NCI-H226 (cell line): ENCODE data around the gene GTF3C1.

Experiments used
- DNase-seq: peaks from one replicate; pipeline ENCODE4 v3.0.0-alpha.2; 2015

The GTF3C1 gene

DNA sequence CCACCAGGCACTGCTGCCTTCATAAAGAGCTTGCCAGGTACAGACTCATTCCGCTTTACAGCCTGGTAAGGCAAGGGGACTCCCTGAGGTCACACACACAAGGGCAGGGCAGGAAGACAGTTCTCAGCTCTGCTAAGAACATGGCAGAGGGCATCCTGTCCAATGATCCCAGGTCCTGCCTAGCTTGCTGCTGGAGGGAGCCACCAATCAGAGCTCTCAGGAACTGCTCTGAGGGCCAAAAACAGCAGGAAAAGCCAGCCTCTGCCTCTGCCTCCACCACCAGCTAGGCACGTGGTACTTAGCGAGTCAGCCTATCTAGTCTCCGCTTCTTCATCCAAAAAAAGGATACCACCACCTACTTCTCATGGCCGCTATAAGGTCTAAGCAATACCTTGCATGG is 66.1 kb downstream of the GTF3C1 start:
- no peak for DNase-seq

DNA sequence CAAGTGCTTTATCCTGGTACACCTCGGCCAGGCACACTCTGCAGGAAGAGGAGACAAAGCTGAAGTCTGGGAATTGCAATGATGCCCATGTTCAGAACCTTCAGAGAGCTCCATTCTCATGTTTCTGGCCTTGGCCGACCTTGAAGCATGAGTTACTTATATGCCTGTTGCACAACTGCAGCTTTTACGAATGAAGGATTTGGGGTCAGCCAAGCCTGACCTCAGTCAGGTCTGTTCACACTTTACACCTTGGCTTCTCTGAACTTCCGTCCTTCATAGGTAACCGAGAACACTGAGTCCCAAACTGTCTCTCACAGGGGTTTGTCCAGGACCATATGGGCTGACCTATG is 66.7 kb downstream of the GTF3C1 start:
- DNase-seq = no peak

DNA sequence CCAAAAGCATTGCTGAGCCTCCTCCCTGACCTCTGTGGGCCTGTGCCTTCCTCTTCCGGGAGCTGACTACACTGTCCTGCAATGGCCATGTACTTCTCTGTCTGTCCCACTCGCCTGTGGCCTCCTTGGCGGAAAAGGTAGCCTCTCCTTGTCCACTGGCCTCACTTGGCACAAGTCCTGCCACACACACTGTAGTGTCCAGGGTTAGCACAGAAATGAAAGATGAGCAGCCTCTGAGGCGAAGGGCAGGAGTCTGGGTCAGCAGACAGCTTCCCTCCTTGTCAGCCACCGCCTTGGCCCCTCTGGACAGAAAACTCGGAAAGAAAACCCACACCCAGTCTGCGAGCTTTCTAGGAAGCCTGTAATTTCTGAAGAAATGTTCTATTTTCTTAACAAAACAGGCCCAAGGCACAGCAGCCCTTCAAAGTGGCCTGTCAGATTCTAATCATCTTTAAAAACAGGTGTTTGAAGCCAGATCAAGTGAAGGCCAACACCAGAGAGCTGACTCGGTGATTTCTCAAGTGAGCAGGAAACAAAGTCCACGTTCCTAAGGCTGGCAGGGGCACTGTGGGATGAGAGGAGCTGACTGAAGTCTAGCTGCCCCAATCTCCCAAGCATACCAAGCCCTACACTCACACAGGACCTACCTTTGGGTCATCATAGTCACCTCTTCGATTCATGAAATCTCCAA is 67.2 kb downstream of the GTF3C1 start:
- DNase-seq = no peak

DNA sequence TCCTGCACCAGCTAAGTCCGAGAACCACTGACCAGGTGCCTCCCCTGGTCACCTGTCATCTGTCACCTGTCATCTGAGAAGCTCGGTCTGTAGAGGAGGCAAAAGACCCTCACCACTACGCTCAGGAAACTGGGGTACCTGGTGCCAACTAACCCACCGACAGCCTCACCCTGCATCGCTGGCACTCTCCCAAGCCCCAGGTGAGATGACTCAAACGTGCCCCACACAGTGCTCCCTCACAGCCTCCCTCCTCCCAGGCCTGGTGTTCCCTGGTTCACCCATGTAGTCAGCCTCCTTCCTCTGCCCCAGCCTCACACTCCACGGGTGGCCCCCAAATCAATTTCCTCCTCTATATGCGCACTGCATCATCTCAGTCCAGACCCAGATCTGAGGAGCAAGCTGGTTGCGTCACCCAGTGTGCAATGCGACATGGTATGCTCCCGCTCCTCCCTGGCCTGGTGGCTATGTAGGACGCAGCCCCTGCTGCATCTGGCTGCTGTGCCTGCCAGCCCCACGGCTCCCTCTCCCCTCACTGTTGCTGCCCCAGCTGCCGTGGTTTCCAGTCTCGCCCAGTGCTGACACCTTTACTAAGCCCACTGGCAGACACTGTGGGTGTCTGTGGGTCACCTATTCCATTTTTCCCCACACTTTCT is 68.3 kb downstream of the GTF3C1 start:
- no peak for DNase-seq

DNA sequence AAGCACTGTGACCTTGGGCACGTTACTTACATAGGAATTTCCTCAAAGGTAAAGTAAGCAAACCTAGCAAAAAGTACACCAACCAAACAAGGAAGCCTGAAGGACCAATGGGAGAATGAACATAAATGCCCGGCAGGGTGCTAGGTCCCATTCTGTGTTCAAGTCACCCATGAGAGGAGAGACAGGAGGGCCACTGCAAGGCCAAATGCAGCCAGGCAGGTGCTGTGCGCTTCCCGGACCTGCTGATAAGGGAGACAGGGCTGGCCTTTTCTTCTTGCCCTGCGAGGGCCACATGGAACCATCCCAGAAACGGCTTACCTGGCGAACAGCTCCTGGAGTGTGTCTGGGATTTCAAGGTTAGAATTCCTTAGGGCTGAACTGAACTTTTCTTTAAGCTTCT is 69.0 kb downstream of the GTF3C1 start:
- no peak for DNase-seq

DNA sequence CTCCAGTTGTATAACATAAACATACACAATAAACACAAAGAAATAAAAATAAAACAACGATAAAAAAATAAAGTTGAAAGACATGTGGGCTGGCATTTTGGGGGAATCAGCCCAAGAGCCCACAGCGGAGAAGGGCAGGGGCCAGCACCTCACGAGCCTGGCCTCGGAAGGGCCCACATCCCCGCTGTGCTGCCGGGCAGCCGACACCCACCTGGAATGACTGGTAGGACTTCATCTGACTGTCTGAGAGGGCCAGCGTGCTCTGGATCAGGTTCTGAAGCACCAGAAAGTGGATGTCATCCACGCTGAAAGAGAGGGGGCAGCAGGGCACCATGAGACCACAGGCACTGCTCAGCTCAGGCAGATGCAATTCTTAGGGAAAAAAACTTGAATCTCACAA is 73.5 kb downstream of the GTF3C1 start:
- no peak for DNase-seq

DNA sequence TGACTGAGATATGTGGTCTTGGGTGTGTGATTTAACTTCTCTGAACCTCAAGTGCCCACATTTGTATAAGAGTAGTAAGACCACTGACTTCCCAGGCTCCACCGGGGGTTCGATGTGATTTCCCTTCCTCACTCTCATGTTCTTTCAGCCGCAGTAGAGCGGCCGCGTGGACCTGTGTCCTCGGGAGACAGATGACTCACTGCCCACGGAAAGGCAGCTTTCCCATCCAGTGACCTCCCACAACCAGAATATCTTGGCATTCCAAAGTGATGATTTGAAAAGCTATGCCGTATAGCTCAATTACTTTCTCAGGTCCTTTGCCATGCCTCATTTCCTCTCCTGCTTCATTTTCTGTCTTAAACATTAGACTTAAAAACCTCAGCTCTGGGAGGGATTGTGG is 74.2 kb downstream of the GTF3C1 start:
- DNase-seq = peak; percentile 78

DNA sequence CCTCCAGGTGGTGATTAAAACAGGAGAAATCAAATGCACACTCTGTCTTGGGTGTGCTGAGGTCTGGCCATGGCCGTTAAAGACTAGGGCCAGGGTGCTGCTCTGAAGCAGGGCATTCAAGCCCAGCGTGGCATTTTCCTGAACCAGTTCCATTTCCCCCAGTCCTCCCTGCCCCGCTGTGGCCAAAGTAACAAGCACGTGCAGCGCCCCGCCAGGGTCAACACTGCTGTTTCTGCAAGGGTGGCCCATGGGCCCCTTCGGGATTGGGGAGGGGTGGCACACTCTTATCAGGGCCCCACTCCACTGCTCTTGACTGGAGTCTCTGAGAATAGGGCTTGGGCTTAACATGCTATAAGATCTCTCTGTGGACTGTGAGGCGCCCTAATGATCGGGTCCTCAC is 74.8 kb downstream of the GTF3C1 start:
- no peak for DNase-seq

DNA sequence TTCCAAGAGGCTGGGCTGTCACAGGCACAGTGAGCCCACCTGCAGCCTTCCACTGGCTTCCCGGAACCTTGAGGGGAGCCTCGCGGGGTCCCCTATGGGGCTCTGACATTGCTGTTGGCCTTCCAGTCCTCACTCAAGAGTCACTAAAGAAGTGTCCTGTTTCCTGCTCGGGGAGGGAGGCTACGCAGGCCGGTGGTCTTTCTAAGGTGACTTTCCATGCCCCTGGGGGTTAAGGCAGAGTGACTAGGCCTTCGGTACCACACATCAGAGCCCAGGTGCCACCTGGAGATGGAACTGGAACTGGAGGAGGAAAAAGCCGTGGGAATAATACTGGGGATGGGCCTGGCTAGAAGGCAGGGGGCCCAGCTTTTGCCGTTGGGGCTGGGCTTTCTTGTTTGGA is 75.7 kb downstream of the GTF3C1 start:
- no peak for DNase-seq

DNA sequence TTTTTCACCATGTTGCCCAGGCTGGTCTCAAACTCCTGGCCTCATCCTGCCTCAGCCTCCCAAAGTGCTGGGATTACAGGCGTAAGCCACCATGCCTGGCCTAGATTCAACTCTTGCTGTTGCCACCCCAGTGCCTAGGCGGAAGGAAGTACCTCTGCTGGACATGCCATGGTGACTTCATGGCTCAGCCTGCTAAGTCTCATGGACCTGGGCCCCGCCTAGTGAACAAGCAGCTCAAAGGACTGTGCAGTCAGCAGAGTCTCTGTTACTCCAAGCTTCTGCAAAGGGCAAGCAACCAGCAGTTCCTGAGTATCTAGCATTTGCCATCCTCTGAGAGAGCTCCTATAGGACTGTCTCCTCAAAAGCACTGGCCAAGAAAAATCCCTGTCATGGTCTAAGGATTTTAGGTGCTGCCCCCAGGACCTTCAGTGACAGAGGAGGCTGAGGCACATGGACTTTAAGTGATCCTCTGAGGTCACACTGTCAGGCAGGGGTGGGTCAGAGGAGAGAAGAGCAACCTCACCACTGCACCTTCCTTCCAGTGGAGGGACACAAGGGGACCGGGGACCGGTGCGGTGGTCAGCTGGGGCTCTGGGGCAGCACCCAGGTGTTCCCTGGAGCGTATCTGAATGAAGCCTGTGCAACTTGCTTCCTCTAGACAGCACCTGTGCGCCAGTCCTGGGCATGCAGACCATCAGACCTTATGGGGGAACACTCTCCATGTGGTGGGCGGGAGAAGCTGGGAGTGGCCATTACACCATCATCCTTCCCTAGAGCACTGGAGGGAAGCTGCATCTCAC is 76.4 kb downstream of the GTF3C1 start:
- DNase-seq = no peak

DNA sequence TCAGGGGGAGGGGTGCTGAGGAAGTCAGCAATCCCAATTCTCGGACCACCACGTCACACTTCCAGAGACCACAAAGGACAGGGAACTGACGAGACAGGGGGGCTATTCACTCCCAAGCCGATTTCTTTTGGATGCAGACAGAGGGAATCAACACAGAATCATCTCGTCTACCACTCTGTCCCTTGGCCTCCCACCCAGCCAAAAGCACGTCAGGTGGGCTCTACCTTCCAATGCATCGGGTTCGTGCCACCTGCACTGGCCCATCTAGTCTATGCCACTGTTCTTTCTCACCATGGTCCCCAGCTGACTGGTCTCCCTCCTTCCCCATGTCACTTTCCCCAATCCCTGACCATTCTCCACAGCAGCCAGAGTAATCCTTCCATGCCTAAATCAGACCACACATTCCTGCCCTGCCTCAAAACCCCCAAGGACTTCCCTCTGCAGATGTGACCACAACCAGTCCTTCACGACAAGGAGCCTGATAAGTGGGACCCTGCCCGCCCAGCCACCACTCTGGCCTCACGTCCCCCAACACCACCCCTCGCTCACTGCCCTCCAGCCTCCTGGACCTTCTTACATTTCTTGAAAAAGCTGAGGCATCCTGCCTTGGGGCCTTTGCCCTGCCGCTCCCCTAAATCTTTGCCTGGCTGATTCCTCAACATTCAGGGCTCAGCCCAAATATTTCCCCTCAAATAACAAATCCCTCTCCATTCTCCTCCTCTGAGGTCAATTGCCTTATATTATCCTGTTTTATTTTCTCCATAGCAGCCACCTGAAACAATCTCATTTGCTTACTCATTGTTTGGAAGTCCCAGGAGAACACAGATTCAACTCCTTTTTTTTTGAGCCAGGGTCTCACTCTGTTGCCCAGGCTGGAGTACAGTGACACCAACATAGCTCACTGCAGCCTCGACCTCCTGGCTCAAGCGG is 77.4 kb downstream of the GTF3C1 start:
- no peak for DNase-seq

DNA sequence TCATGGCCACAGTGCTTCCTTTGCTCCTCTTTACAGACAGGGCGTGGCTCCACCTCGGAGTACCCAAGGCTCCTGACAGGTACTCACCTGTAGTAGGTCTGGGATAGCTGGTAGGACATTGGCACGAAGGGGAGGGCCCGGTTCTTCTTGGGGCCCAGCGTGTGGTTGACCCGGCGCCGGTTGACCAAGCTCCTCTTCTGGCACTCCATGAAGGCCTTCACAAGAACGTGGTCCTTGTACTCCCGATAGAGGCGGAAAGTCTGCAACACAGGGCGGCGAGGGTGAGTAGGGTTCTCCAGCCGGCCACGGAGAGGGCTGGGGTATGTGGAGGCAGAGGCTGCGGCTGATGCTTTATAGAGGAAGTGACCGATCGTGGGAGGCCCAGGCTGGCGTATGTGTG is 78.1 kb downstream of the GTF3C1 start:
- no peak for DNase-seq

DNA sequence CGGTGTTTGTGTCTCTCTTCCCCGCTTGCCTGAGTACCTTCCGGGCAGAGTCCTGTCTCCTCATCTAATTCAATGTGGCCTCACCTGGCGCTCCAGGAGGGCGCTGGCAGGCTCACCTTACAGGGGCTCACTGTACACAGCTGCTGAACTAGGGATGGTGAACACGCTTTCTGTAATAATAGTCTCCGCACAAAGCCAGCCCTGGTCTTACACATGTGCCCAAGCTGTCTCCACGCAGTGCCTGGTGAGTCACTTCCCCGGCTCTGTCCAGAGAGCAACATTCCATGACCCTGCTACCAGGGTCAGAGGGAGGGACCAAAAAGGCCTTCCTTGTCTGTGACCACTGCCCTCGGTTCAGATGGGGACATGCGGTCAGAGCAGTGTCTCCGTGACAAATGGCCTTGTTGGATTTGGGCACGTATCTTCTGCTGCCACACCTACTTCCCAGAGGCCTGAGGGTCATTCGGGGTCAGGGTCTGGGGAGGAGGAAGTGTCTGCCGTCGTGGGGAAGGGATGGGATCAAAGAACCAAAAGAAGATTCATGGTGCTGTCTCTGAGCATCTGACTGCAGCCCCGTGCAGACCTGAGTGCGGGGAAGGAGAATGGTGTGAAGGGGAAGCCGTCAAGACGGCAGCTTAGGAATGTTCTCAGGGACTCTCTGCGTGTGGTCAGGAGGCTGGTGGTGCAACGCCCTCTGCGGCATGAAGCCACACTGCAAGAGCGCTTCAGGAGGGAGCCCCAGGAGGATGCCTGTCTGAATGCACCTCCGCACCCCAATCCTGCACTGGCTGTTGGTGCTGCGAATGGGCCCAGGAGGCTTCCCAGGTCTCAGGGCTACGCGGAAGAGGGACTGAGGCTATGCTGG is 78.9 kb downstream of the GTF3C1 start:
- DNase-seq = no peak

DNA sequence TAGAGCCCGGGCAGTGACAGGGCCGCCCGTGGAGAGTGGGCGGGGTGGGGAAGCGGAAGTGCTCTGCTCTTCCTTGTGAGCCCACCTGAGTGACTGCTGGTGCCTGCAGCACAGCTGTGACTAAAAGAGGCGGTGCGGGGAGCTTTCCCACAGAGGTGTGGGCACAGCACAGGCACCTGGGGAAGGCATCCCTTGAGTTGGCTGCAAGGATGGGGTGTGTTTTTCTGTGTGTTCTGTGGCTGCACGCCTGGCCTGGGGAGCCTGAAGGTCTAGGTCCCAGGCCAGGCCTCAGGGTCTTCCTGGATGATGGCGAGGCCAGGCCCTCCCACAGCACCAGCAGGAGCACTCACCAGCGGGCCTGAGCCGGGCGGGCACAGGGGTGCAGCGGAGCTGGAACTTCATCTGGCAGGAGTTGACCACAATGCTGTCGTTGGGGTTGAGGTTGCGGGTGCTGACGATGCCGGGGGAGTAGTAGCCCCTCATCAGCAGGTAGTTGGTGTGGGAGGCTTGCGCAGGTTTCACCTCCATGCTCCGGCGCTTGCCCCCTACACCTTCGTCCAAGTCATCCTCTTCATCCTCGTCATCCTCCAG is 80.7 kb downstream of the GTF3C1 start:
- no peak for DNase-seq

DNA sequence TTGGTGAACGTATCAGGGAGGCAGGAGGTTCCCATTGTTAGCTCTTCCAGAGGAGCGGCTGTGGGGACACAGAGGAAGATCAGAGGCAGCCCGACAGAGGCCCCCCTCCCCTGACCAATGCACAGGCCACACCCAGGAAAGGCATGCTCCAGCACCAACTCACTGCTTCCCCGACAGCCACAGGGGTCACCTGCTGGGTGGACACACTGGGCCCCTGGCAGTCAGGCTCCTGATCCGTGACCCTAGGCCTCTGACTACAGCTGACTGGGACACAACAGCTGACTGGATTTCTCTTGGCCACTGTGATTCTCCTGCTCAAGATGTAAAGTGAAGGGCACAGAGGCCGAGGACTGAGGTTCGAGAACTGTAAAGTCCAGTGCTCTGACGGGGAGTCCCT is 84.2 kb downstream of the GTF3C1 start:
- no peak for DNase-seq

DNA sequence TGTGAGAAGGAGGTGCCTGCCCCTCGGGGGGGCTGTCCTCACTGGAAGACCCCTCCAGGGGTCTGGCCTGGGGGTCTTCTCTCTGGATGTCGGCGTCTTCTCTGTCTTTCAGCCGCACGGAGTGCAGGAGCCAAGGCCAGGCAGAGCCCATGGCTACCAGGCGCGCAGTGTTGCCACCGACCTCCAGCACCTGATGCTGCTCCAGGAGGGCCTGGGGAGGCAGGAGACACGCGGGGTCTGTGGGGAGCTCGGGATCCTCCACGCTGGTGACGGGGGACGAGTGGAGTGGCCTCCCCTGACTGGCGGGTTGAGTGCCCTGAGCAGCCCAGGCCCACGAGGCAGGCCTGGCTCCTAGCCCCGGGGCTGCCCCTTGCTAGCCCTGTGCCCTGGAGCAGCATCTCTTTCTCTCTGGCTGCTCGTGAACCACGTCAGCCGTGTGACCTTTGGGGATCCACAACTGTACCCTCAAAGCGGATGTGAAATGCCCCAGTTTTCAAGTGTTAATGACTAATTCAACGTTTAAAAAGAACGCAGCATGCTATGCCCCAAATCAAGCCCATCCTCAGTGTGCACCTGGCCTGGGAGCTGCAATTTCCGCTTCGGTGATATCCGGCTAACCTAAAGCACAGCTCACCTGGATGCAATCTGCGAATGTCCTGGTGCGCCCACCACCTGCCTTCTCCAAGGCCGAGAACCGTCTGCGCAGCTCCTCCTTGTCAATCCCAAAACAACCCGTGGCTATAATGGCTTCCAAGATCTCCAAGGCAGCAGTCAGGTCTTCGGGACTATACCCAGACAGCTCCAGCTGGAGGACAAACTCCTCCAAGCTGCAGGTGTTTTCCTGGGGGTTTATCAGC is 84.9 kb downstream of the GTF3C1 start:
- no peak for DNase-seq

DNA sequence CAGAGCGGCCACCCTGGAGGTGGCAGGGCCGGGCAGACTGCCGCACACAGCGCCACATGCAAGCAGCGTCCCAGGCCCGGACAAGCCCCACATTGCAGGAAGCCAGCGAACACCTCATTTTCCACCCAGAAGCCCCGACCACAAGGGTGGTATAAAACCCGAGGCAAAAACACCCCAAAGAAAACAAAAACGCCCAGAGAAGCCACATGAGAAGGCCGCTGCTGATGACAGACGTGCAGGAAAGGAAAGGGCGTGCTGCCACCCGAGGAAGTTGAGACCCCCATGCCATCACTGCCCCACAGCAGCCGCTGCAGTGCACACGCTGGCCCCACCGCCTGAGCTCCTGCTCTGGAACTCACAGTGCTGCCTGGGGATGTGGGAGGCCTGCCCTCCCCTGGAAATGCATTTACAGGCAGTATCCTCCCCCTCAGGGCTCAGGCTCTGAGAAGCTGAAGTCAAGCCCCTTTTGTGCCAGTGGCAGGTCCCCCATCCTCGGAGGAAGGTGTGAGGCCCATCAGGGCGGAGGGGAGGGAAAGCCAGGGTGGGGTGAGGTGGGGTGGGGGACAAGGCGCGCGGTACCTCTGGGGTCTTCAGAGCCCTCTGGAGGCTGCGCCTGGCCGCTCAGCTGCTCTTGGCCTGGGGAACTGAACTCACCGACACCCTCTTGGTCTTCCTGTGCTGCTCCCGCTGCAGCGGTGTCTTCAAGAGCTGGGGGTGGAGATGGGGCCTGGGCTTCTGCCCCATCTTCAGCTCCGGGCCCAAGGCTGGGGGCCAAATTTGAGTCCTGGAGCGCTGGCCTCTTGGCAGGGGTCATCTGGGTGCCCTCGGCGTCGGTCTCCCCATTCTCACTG is 85.7 kb downstream of the GTF3C1 start:
- DNase-seq = no peak

DNA sequence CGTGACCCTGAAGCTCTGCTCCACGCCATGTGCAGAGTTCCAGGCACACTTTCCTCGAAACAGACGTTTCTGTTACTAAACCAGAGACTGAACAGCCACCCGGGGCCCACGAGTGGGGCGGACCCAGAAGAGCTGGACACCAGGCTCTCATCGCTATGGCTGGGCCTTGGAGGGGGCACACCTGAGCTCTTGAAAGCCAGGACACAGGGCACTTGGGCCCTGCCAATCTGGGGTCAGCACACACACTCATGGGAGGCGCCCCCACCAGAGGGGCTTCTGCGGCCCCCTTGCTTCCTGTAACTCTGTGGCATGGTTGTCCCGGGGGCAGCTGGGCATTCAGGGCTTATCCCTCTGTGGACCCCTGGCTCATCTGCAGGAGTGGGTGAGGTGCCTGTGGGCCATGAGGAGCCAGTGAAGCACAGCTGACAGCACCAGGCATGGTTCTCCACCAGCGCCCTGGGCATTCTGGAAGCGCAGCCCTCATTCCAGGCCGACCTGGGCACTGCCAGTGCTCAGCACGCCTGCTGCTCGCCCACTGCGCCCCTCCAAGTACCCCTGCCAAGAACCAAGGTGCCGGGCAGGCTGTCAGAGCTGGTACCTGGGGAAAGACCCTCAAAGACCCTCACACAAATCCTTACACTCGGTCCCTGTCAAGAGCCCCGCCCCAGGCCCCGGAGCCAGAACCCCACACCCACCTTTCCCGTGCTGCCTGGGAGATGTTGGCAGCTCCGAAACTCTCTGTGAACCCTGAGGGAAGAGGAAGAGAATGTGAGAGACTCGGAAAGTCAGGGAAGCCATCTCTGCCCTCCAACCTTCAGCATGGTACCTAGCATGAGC is 86.6 kb downstream of the GTF3C1 start:
- DNase-seq = no peak
